COLO668 (cell line): ENCODE results near the gene NISCH.

Experiments used
- DNase-seq: peaks from one replicate; lab custom pipeline; 2025; ENCODE audit not compliant: unreplicated experiment; lab: John Stamatoyannopoulos, UW

Gene NISCH

GRCh38 chr3:52536112-52536368 is 80.6 kb downstream of the NISCH start:
- DNase-seq: no peak

- DNase-seq: peak; percentile 95
Measured at GRCh38 chr3:52536369-52537164, 81.2 kb downstream of the NISCH start, which contains the start of gene UQCC5. Gene UQCC5 (plus strand): TSS chr3:52536605. CDS start chr3:52536756, 151 bp downstream.

- no peak for DNase-seq
Measured at GRCh38 chr3:52537165-52537620, 81.8 kb downstream of the NISCH start.

- DNase-seq: no peak
Measured at GRCh38 chr3:52537726-52538421, 82.5 kb downstream of the NISCH start.

- no peak for DNase-seq
Measured at GRCh38 chr3:52539010-52539653, 83.7 kb downstream of the NISCH start.

GRCh38 chr3:52541050-52541449 is 85.6 kb downstream of the NISCH start:
- DNase-seq: no peak
